Measurements from ENCODE around the gene MAPT.

DNA sequence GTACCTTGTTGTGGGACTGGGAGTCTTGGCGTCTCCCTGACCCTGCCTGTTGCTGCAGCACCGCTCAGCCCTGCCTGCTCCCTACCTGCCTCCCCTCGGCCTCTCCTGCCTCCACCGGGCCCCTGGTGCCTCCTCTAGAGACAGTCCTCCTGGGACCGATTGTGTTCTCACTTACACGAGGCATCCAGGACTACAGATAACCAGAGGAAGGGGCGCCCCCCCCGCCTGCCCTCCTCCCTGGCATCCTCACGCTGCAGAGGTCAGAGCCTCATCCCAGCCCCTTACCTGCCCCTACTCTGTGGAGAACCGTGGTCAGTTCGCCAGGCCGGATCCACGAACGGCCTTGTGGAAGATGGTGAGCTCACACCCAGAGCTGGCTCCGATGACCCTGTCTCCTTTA is 24.8 kb downstream of the MAPT start:
- TF ChIP-seq, protein P1, sequence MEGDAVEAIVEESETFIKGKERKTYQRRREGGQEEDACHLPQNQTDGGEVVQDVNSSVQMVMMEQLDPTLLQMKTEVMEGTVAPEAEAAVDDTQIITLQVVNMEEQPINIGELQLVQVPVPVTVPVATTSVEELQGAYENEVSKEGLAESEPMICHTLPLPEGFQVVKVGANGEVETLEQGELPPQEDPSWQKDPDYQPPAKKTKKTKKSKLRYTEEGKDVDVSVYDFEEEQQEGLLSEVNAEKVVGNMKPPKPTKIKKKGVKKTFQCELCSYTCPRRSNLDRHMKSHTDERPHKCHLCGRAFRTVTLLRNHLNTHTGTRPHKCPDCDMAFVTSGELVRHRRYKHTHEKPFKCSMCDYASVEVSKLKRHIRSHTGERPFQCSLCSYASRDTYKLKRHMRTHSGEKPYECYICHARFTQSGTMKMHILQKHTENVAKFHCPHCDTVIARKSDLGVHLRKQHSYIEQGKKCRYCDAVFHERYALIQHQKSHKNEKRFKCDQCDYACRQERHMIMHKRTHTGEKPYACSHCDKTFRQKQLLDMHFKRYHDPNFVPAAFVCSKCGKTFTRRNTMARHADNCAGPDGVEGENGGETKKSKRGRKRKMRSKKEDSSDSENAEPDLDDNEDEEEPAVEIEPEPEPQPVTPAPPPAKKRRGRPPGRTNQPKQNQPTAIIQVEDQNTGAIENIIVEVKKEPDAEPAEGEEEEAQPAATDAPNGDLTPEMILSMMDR (conservative IDR thresholded peaks at IDR 0.05; ENCODE audit: low read depth, low read length): no peak
- no peak for TF ChIP-seq EZH2 (IDR thresholded peaks at IDR 0.05; ENCODE audit: borderline replicate concordance, low read depth, low read length, poor library complexity, severe bottlenecking)

Measured in A673 (cell line).